Choroid plexus epithelial cell (primary cell): ENCODE measurements around the gene DPPA4.
A peak's percentile ranks its signal among the peaks of the same experiment; 100 is the strongest.
"Not testable (repeated sequence)": the region's sequence is repeated elsewhere in the genome, so short reads cannot be mapped to it uniquely, and the experiment has no call there.

Experiments
- DNase-seq: peaks from one replicate; pipeline ENCODE4 v3.0.0-alpha.2; 2010; ENCODE audit warnings: low read depth
- H3K4me3 ChIP-seq: 2 replicates; pipeline ENCODE4 v1.5.1; 2011; ENCODE audit warnings: low read depth, mild to moderate bottlenecking, control low read depth, low read length, moderate library complexity
- TF ChIP-seq, protein P1 (sequence below): conservative IDR thresholded peaks from 2 replicates; pipeline ENCODE4 v1.5.1; 2011; ENCODE audit warnings: low read depth, mild to moderate bottlenecking, control low read depth, inconsistent platforms, low read length, moderate library complexity

The DPPA4 gene

DNA sequence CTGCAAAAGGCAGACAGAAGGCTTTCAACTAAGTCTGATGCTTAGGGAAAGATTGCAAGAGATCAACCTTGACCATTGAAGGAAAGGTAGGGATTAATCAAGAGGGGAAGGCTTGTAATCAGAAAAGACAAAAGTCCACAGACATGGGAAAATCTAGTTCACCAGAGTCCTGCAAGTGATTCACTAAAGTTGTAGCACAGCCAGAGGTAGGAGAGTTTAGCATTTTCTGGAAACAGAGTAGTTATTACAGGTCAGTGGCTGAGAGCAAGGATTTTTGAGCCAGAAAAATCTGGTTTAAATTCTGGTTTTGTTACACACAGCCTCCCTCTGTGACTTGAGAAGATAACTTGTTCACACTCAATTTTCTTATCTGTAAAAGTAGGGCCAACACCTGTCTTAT is 35.3 kb upstream of the DPPA4 start:
- TF ChIP-seq, protein P1, sequence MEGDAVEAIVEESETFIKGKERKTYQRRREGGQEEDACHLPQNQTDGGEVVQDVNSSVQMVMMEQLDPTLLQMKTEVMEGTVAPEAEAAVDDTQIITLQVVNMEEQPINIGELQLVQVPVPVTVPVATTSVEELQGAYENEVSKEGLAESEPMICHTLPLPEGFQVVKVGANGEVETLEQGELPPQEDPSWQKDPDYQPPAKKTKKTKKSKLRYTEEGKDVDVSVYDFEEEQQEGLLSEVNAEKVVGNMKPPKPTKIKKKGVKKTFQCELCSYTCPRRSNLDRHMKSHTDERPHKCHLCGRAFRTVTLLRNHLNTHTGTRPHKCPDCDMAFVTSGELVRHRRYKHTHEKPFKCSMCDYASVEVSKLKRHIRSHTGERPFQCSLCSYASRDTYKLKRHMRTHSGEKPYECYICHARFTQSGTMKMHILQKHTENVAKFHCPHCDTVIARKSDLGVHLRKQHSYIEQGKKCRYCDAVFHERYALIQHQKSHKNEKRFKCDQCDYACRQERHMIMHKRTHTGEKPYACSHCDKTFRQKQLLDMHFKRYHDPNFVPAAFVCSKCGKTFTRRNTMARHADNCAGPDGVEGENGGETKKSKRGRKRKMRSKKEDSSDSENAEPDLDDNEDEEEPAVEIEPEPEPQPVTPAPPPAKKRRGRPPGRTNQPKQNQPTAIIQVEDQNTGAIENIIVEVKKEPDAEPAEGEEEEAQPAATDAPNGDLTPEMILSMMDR = no peak
- DNase-seq = no peak
- no peak overlapping the region for H3K4me3 ChIP-seq

DNA sequence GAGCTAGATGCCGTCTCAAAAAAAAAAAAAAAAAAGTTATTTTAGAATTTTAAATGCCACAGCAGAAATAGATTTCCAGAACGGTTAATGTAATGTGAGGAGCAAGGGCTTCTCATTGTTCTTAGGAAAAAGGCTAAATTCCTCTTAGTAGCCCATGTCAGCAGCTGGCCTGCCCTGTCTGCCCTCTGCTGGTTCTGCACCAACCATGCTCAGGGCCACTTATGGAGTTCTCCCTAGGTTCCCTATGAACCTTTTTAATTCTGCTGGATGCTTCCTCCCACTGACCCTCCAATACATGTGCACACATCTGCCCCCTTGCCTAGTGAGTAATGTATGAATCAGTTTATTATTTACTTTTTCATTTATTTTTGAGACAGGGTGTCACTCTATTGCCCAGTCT is 32.2 kb upstream of the DPPA4 start:
- peak; percentile 26 for DNase-seq
- TF ChIP-seq, protein P1 = peak; percentile 47
- H3K4me3 ChIP-seq = no peak overlapping the region

DNA sequence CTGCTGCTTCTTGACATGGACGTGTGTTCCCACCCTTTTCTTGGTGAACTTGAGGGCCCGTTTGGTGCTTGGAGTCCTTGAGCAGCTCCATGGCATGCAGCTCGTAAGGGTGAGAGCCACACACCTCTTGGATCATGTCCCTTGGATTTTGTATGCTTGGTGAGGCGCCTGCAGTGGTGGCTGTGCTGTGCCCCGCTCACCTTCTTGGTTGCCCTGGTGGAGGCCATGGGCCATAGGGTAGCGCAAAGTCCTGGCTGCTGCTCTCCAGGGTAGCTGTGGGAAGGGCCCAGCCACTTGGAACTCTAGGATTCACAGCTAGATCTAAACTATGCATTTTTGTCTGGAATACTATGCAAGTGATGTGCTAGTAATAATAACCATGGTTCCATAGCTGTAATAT is 26.7 kb upstream of the DPPA4 start:
- no peak for DNase-seq
- TF ChIP-seq, protein P1 = no peak
- no peak overlapping the region for H3K4me3 ChIP-seq

DNA sequence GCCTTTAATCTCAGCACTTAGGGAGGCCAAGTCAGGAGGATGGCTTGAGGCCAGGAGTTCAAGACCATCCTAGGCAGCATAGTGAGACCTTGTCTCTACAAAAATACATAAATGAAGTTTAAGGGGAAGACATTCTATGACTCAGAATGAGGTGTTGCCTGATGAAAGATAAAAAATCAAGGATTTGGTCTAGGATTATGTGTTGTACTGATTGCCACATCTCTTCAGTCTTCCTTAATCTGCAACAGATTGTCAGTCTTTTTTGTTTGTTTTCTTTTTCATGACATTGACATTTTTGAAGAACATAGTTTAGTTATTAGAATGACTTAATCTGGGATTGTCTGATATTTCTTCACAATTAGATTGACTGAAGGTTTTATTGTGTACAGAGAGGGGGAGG is 26.3 kb upstream of the DPPA4 start:
- DNase-seq = no peak
- no peak overlapping the region for H3K4me3 ChIP-seq
- TF ChIP-seq, protein P1 = no peak

DNA sequence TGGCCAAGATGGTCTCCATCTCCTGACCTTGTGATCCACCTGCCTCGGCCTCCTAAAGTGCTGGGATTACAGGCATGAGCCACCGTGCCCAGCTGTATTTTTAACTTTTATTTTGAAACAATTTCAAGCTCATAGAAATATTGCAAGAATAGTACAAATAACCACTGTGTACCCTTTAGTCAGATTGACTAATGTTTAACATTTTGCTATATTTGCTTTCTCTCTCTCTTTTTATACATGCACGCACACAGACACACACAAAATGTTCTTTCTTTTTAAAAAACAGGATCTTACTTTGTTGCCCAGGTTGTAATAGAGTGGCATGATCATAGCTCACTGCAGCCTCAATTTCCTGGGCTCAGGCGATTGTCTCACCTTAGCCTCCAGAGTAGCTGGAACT is 25.5 kb upstream of the DPPA4 start:
- DNase-seq = no peak
- TF ChIP-seq, protein P1 = no peak
- H3K4me3 ChIP-seq = no peak overlapping the region

DNA sequence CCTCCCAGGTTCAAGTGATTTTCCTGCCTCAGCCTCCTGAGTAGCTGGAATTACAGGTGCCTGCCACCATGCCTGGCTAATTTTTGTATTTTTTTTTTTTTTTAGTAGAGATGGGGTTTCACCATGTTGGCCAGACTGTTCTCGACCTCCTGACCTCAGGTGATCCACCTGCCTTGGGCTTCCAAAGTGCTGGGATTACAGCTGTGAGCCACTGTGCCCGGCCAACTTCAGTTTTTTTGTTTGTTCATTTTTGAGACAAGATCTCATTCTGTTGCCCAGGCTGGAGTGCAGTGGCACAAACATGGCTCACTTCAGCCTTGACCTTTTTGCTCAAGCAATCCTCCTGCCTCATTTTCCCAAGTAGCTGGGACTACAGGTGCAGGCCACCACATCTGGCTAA is 21.5 kb upstream of the DPPA4 start:
- H3K4me3 ChIP-seq, DNase-seq: not testable (repeated sequence)

DNA sequence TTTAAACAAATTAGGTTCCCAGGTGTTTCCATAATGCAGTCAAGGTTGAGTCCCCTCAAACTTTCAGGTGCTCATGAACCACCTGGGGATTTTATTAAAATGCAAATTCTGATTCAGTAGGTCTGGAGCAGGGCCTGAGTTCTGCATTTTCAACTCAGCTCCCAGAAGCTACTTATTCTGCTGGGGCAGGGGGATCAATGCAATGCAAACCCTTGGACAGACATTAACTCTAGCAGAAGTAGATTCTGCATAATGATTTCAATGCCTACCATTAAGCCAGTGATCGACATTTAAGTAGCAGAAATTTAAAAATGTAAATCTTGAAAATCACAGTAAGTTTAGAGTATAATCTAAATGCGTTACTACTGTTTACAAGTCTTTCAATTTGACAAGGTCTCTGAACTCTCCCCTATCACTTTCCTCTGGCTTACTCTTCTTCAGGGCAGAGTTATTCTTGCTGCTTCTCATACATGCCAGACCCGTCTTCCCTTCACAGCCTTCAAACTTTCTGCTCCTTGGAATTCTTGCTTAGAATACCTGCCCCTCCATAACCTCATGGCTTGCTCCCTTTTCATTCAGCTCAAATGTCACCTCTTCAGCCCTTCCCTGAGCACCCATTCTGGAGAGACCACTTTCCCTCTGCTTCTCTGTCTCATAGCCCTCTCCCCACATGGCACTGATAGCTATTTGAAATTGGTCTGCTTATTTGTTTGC is 19.3 kb upstream of the DPPA4 start:
- H3K4me3 ChIP-seq = no peak overlapping the region
- TF ChIP-seq, protein P1 = no peak
- DNase-seq = no peak
